ENCODE data around the gene SNRNP200.

The SNRNP200 gene

GRCh38 chr2:96267159-96267971, 38.0 kb downstream of the SNRNP200 start:
- Histone ChIP-seq H3K27ac (ENCODE audit: low read length) (no peak overlapping the region), H3K36me3 (ENCODE audit: control insufficient read depth, low read depth, low read length) (peaks cover 36% of the 10 kb centered on the region), H3K9me3 (ENCODE audit: control insufficient read depth, low read depth, low read length) (no peaks in the 10 kb centered on the region), H3K4me1 (ENCODE audit: control insufficient read depth, low read depth, low read length) (peaks cover 4% of the 10 kb centered on the region), H3K4me3 (ENCODE audit: low read length) (peak overlapping the region; percentile 99), H3K27me3 (ENCODE audit: control insufficient read depth, insufficient read depth, low read length) (no peaks in the 10 kb centered on the region), H3K9ac (ENCODE audit: low read length) (peak overlapping the region; percentile 77)

GRCh38 chr2:96265840-96266679, 39.3 kb downstream of the SNRNP200 start, which contains the start of the genes CIAO1 and TMEM127:
Gene CIAO1, plus strand, starts transcription at chr2:96266225. Its CDS starts 126 bp downstream, at chr2:96266351.
Gene TMEM127, minus strand, starts transcription at chr2:96265997. Its CDS starts 616 bp downstream, at chr2:96265381.
- no peak within 1 kb of the TSS for H3K27ac ChIP-seq (ENCODE audit: low read length)
- H3K4me3 ChIP-seq (ENCODE audit: low read length) = peak within 1 kb of the TSS; percentile 99
- no peaks in the 10 kb centered on the region for H3K27me3 ChIP-seq (ENCODE audit: control insufficient read depth, insufficient read depth, low read length)
- H3K9ac ChIP-seq (ENCODE audit: low read length) = peak within 1 kb of the TSS; percentile 77
- peaks cover 23% of the 10 kb centered on the region for H3K36me3 ChIP-seq (ENCODE audit: control insufficient read depth, low read depth, low read length)
- no peaks in the 10 kb centered on the region for H3K9me3 ChIP-seq (ENCODE audit: control insufficient read depth, low read depth, low read length)
- H3K4me1 ChIP-seq (ENCODE audit: control insufficient read depth, low read depth, low read length) = peaks cover 4% of the 10 kb centered on the region

GRCh38 chr2:96265349-96265839, 40.0 kb downstream of the SNRNP200 start:
- Histone ChIP-seq H3K27ac (ENCODE audit: low read length) (no peak overlapping the region), H3K36me3 (ENCODE audit: control insufficient read depth, low read depth, low read length) (peaks cover 18% of the 10 kb centered on the region)

GRCh38 chr2:96264656-96265348, 40.5 kb downstream of the SNRNP200 start:
- Histone ChIP-seq H3K27ac (ENCODE audit: low read length) (no peak overlapping the region), H3K9me3 (ENCODE audit: control insufficient read depth, low read depth, low read length) (no peaks in the 10 kb centered on the region), H3K36me3 (ENCODE audit: control insufficient read depth, low read depth, low read length) (peaks cover 17% of the 10 kb centered on the region), H3K4me1 (ENCODE audit: control insufficient read depth, low read depth, low read length) (peaks cover 8% of the 10 kb centered on the region), H3K9ac (ENCODE audit: low read length) (peak overlapping the region; percentile 52), H3K27me3 (ENCODE audit: control insufficient read depth, insufficient read depth, low read length) (no peaks in the 10 kb centered on the region), H3K4me3 (ENCODE audit: low read length) (peak overlapping the region; percentile 99)

More at GRCh38 chr2:96265349-96265839, 40.0 kb downstream of the SNRNP200 start:
- peak overlapping the region; percentile 52 for H3K9ac ChIP-seq (ENCODE audit: low read length)
- no peaks in the 10 kb centered on the region for H3K9me3 ChIP-seq (ENCODE audit: control insufficient read depth, low read depth, low read length)
- H3K4me3 ChIP-seq (ENCODE audit: low read length) = peak overlapping the region; percentile 99
- peaks cover 6% of the 10 kb centered on the region for H3K4me1 ChIP-seq (ENCODE audit: control insufficient read depth, low read depth, low read length)
- H3K27me3 ChIP-seq (ENCODE audit: control insufficient read depth, insufficient read depth, low read length) = no peaks in the 10 kb centered on the region

GRCh38 chr2:96264086-96264485, 41.3 kb downstream of the SNRNP200 start:
- peak overlapping the region; percentile 99 for H3K4me3 ChIP-seq (ENCODE audit: low read length)
- H3K9me3 ChIP-seq (ENCODE audit: control insufficient read depth, low read depth, low read length) = no peaks in the 10 kb centered on the region
- no peaks in the 10 kb centered on the region for H3K27me3 ChIP-seq (ENCODE audit: control insufficient read depth, insufficient read depth, low read length)
- peaks cover 13% of the 10 kb centered on the region for H3K36me3 ChIP-seq (ENCODE audit: control insufficient read depth, low read depth, low read length)
- H3K4me1 ChIP-seq (ENCODE audit: control insufficient read depth, low read depth, low read length) = peaks cover 8% of the 10 kb centered on the region
- H3K9ac ChIP-seq (ENCODE audit: low read length) = no peak overlapping the region
- H3K27ac ChIP-seq (ENCODE audit: low read length) = no peak overlapping the region

- no peak overlapping the region for H3K4me3 ChIP-seq (ENCODE audit: low read length)
- H3K9me3 ChIP-seq (ENCODE audit: control insufficient read depth, low read depth, low read length) = no peaks in the 10 kb centered on the region
- H3K27ac ChIP-seq (ENCODE audit: low read length) = no peak overlapping the region
- H3K9ac ChIP-seq (ENCODE audit: low read length) = no peak overlapping the region
- H3K36me3 ChIP-seq (ENCODE audit: control insufficient read depth, low read depth, low read length) = peaks cover 4% of the 10 kb centered on the region
- H3K4me1 ChIP-seq (ENCODE audit: control insufficient read depth, low read depth, low read length) = peaks cover 8% of the 10 kb centered on the region
- H3K27me3 ChIP-seq (ENCODE audit: control insufficient read depth, insufficient read depth, low read length) = no peaks in the 10 kb centered on the region
Observed at GRCh38 chr2:96262306-96262705, 43.0 kb downstream of the SNRNP200 start.

GRCh38 chr2:96261328-96262003, 43.9 kb downstream of the SNRNP200 start:
- Histone ChIP-seq H3K9ac (ENCODE audit: low read length) (no peak overlapping the region), H3K4me3 (ENCODE audit: low read length) (no peak overlapping the region), H3K4me1 (ENCODE audit: control insufficient read depth, low read depth, low read length) (peaks cover 8% of the 10 kb centered on the region), H3K27ac (ENCODE audit: low read length) (no peak overlapping the region), H3K9me3 (ENCODE audit: control insufficient read depth, low read depth, low read length) (no peaks in the 10 kb centered on the region), H3K36me3 (ENCODE audit: control insufficient read depth, low read depth, low read length) (peaks cover 4% of the 10 kb centered on the region), H3K27me3 (ENCODE audit: control insufficient read depth, insufficient read depth, low read length) (no peaks in the 10 kb centered on the region)

GRCh38 chr2:96260387-96261260, 44.7 kb downstream of the SNRNP200 start:
- no peaks in the 10 kb centered on the region for H3K27me3 ChIP-seq (ENCODE audit: control insufficient read depth, insufficient read depth, low read length)
- H3K9me3 ChIP-seq (ENCODE audit: control insufficient read depth, low read depth, low read length) = no peaks in the 10 kb centered on the region
- no peak overlapping the region for H3K27ac ChIP-seq (ENCODE audit: low read length)
- no peak overlapping the region for H3K9ac ChIP-seq (ENCODE audit: low read length)
- H3K4me1 ChIP-seq (ENCODE audit: control insufficient read depth, low read depth, low read length) = peaks cover 8% of the 10 kb centered on the region
- peaks cover 6% of the 10 kb centered on the region for H3K36me3 ChIP-seq (ENCODE audit: control insufficient read depth, low read depth, low read length)
- no peak overlapping the region for H3K4me3 ChIP-seq (ENCODE audit: low read length)

- H3K4me1 ChIP-seq (ENCODE audit: control insufficient read depth, low read depth, low read length) = peaks cover 5% of the 10 kb centered on the region
- H3K36me3 ChIP-seq (ENCODE audit: control insufficient read depth, low read depth, low read length) = peaks cover 13% of the 10 kb centered on the region
- no peak overlapping the region for H3K4me3 ChIP-seq (ENCODE audit: low read length)
- no peaks in the 10 kb centered on the region for H3K27me3 ChIP-seq (ENCODE audit: control insufficient read depth, insufficient read depth, low read length)
- H3K27ac ChIP-seq (ENCODE audit: low read length) = no peak overlapping the region
- H3K9me3 ChIP-seq (ENCODE audit: control insufficient read depth, low read depth, low read length) = no peaks in the 10 kb centered on the region
- no peak overlapping the region for H3K9ac ChIP-seq (ENCODE audit: low read length)
Observed at GRCh38 chr2:96259497-96259921, 45.8 kb downstream of the SNRNP200 start.
